ENCODE data around the gene MATN4.

The MATN4 gene

GRCh38 chr20:45341939-45342854 is 34.1 kb upstream of the MATN4 start:
- peak overlapping the region in 15 of 21 experiments; percentile 9 to 95 (median 81) for H3K27ac ChIP-seq
- H3K4me3 ChIP-seq, result peak overlapping the region in 1 of 7 experiments; percentile 25

- H3K4me3 ChIP-seq, result peak overlapping the region in 1 of 7 experiments; percentile 25
- peak overlapping the region in 15 of 21 experiments; percentile 11 to 95 (median 81) for H3K27ac ChIP-seq
These were observed 33.5 kb upstream of the MATN4 start for GRCh38 chr20:45341579-45341938.

GRCh38 chr20:45340951-45341350 is 32.9 kb upstream of the MATN4 start:
- Histone ChIP-seq H3K27ac (peak overlapping the region in 9 of 21 experiments; percentile 7 to 95 (median 89)), H3K4me3 (no peak overlapping the region)

GRCh38 chr20:45340236-45340847 is 32.2 kb upstream of the MATN4 start:
- Histone ChIP-seq H3K27ac (peak overlapping the region in 13 of 21 experiments; percentile 6 to 95 (median 79)), H3K4me3 (no peak overlapping the region)

GRCh38 chr20:45339799-45340198 is 31.7 kb upstream of the MATN4 start:
- H3K27ac ChIP-seq, result peak overlapping the region in 12 of 21 experiments; percentile 6 to 95 (median 76)
- H3K4me3 ChIP-seq, result no peak overlapping the region

GRCh38 chr20:45339084-45339483 is 31.0 kb upstream of the MATN4 start:
- H3K4me3 ChIP-seq, result no peak overlapping the region
- peak overlapping the region in 14 of 21 experiments; percentile 7 to 95 (median 78) for H3K27ac ChIP-seq

GRCh38 chr20:45338121-45339030 is 30.3 kb upstream of the MATN4 start:
- Histone ChIP-seq H3K4me3 (no peak overlapping the region), H3K27ac (peak overlapping the region in 20 of 21 experiments; percentile 0 to 95 (median 71))

- H3K27ac ChIP-seq, result peak overlapping the region in 20 of 21 experiments; percentile 27 to 95 (median 71)
- H3K4me3 ChIP-seq, result no peak overlapping the region
These were observed 29.4 kb upstream of the MATN4 start for GRCh38 chr20:45337367-45338120.

GRCh38 chr20:45336530-45337366 is 28.6 kb upstream of the MATN4 start:
- H3K4me3 ChIP-seq, result no peak overlapping the region
- peak overlapping the region in 19 of 21 experiments; percentile 44 to 95 (median 72) for H3K27ac ChIP-seq

- H3K27ac ChIP-seq, result no peak overlapping the region
- H3K4me3 ChIP-seq, result no peak overlapping the region
These were observed 22.4 kb upstream of the MATN4 start for GRCh38 chr20:45330476-45330875.

GRCh38 chr20:45329497-45330319 is 21.6 kb upstream of the MATN4 start:
- Histone ChIP-seq H3K27ac (peak overlapping the region in 1 of 21 experiments; percentile 30), H3K4me3 (no peak overlapping the region)

- Histone ChIP-seq H3K27ac (no peak overlapping the region), H3K4me3 (no peak overlapping the region)
These were observed 20.4 kb upstream of the MATN4 start for GRCh38 chr20:45328451-45328850.

GRCh38 chr20:45325371-45325770 is 17.3 kb upstream of the MATN4 start:
- no peak overlapping the region for H3K27ac ChIP-seq

GRCh38 chr20:45323731-45324130 is 15.6 kb upstream of the MATN4 start:
- H3K4me3 ChIP-seq, result no peak overlapping the region

More at GRCh38 chr20:45325371-45325770, 17.3 kb upstream of the MATN4 start:
- H3K4me3 ChIP-seq, result no peak overlapping the region

GRCh38 chr20:45322952-45323383 is 14.9 kb upstream of the MATN4 start:
- no peak overlapping the region for H3K4me3 ChIP-seq
- no peak overlapping the region for H3K27ac ChIP-seq

More at GRCh38 chr20:45323731-45324130, 15.6 kb upstream of the MATN4 start:
- H3K27ac ChIP-seq, result no peak overlapping the region

GRCh38 chr20:45320948-45321595 is 13.0 kb upstream of the MATN4 start:
- H3K4me3 ChIP-seq, result no peak overlapping the region
- H3K27ac ChIP-seq, result peak overlapping the region in 1 of 21 experiments; percentile 42

GRCh38 chr20:45318948-45319347 is 10.8 kb upstream of the MATN4 start:
- Histone ChIP-seq H3K4me3 (no peak overlapping the region), H3K27ac (no peak overlapping the region)
